Stomach smooth muscle (tissue), 2 donors: ENCODE data around the gene CAMSAP2.
"Not testable (repeated sequence)": the region's sequence is repeated elsewhere in the genome, so short reads cannot be mapped to it uniquely, and the experiment has no call there.

ENCODE experiments used
- H3K27ac ChIP-seq: one replicate; pipeline ENCODE4 v1.7.0; 2013; ENCODE audit warnings: mild to moderate bottlenecking, low read length, inconsistent platforms
- H3K27me3 ChIP-seq, 2 donors: one replicate each; pipeline ENCODE4 v1.7.0; 2013; ENCODE audit warnings: low read length in 2 of 2; ENCODE audit not compliant: insufficient read depth in 2 of 2, control insufficient read depth in 1 of 2
- H3K36me3 ChIP-seq, 2 donors: one replicate each; pipeline ENCODE4 v1.7.0; 2013; ENCODE audit warnings: low read length in 2 of 2; ENCODE audit not compliant: control insufficient read depth in 2 of 2, insufficient read depth in 2 of 2
- H3K4me1 ChIP-seq: one replicate; pipeline ENCODE4 v1.7.0; 2013; ENCODE audit warnings: low read length; ENCODE audit not compliant: control insufficient read depth, insufficient read depth
- H3K4me3 ChIP-seq, 2 donors: one replicate each; pipeline ENCODE4 v1.7.0; 2013; ENCODE audit warnings: low read length in 2 of 2
- H3K9ac ChIP-seq, 2 donors: one replicate each; pipeline ENCODE4 v1.7.0; 2013; ENCODE audit warnings: low read length in 2 of 2, mild to moderate bottlenecking in 1 of 2
- H3K9me3 ChIP-seq, 2 donors: one replicate each; pipeline ENCODE4 v1.7.0; 2013; ENCODE audit warnings: low read length in 2 of 2; ENCODE audit not compliant: control insufficient read depth in 2 of 2
- donor health status: healthy.
- donor health status: Pancreatic carcinoma.

The CAMSAP2 gene

DNA sequence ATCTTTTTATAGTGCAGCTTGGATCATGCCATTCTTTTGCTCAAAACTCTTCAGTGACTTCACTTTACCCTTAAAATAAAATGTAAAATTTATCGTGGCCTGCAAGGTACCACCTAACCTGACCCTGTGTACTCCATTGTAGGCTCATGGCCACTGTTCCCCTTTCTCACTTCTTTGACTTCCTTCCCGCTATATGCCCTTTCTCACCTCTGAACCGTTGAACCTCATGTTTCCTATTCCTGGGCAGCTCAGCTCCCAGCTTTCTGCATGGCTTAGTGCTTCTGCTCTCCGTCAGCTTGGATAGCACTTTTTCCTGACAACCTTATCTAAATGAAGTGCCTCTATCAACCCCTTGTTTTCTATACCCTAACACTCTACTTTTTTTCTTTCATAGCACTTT is 73.0 kb downstream of the CAMSAP2 start:
- H3K27me3 ChIP-seq: no peaks in the 10 kb centered on the region
- H3K9me3 ChIP-seq: no peaks in the 10 kb centered on the region
- H3K4me3 ChIP-seq: no peak overlapping the region
- no peak overlapping the region for H3K27ac ChIP-seq
- H3K9ac ChIP-seq: no peak overlapping the region
- H3K36me3 ChIP-seq: peaks cover 2 to 5% of the 10 kb centered on the region in 2 donors
- no peaks in the 10 kb centered on the region for H3K4me1 ChIP-seq

DNA sequence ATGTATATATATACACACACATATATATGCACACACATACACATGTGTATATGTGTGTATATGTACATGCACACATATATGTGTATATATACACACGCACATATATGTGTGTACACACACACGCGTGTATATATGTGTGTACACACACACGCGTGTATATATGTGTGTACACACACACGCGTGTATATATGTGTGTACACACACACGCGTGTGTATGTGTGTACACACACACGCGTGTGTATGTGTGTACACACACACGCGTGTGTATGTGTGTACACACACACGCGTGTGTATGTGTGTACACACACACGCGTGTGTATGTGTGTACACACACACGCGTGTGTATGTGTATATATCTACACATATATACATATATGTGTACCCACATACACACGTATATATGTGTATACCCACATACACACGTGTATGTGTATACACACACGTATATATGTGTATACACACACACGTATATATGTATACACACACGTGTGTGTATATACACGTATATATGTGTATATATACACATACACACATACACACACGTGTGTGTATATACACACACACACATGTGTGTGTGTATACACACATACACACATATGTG is 78.0 kb downstream of the CAMSAP2 start:
- not testable (repeated sequence) for H3K27ac ChIP-seq

GRCh38 chr1:200818248-200818647 is 79.6 kb downstream of the CAMSAP2 start:
- peaks cover 0 to 2% of the 10 kb centered on the region in 2 donors for H3K36me3 ChIP-seq
- no peaks in the 10 kb centered on the region for H3K9me3 ChIP-seq
- no peak overlapping the region for H3K27ac ChIP-seq
- H3K27me3 ChIP-seq: no peaks in the 10 kb centered on the region
- no peaks in the 10 kb centered on the region for H3K4me1 ChIP-seq
- H3K4me3 ChIP-seq: no peak overlapping the region
- H3K9ac ChIP-seq: no peak overlapping the region

More for the DNA sequence above, 78.0 kb downstream of the CAMSAP2 start:
- H3K9me3 ChIP-seq, H3K4me1 ChIP-seq, H3K36me3 ChIP-seq, H3K9ac ChIP-seq, H3K27me3 ChIP-seq, H3K4me3 ChIP-seq: not testable (repeated sequence)

- Histone ChIP-seq H3K36me3 (peaks cover 0 to 2% of the 10 kb centered on the region in 2 donors), H3K9me3 (no peaks in the 10 kb centered on the region), H3K4me3 (no peak overlapping the region), H3K27me3 (no peaks in the 10 kb centered on the region), H3K4me1 (no peaks in the 10 kb centered on the region), H3K9ac (no peak overlapping the region), H3K27ac (no peak overlapping the region)
Observed at GRCh38 chr1:200819726-200820125, 81.0 kb downstream of the CAMSAP2 start.

- Histone ChIP-seq H3K27me3 (no peaks in the 10 kb centered on the region), H3K9me3 (no peaks in the 10 kb centered on the region), H3K4me3 (no peak overlapping the region), H3K4me1 (no peaks in the 10 kb centered on the region), H3K36me3 (peaks cover 0 to 2% of the 10 kb centered on the region in 2 donors), H3K9ac (no peak overlapping the region), H3K27ac (no peak overlapping the region)
Observed at GRCh38 chr1:200831091-200831490, 92.4 kb downstream of the CAMSAP2 start.

DNA sequence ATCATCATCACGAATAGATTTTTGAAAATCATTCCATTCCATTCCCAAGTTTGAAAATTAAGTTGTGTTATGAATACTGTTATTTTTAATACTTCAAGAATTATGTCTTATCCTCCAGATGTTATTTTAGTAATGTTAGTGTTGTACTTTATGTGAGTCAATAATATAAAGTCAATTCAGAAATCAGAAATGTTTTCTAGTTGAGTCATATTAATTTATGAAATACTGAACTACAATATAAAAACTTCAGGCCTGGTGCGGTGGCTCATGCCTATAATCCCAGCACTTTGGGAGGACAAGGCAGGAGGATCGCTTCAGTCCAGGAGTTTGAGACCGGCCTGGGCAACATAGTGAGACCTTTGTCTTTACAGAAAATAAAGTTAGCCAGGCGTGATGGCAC is 95.7 kb downstream of the CAMSAP2 start:
- Histone ChIP-seq H3K27me3 (no peaks in the 10 kb centered on the region), H3K4me3 (no peak overlapping the region), H3K9me3 (no peaks in the 10 kb centered on the region), H3K9ac (no peak overlapping the region), H3K27ac (no peak overlapping the region), H3K4me1 (no peaks in the 10 kb centered on the region), H3K36me3 (peaks cover 0 to 4% of the 10 kb centered on the region in 2 donors)

DNA sequence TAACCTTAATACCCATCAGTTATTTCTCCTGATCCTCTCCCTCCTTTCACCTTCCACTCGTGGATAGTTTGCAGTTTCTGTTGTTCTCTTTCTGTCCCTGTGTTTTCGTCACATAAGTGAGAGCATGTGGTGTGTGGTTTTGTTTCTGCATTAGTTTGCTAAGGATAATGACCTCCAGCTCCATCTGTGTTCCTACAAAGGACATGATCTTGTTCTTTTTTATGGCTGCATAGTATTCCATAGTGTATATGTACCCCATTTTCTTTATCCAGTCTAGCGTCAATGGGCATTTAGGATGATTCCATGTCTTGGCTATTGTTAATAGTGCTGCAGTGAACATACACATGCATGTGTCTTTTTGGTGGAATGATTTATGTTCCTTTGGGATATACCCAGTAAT is 97.5 kb downstream of the CAMSAP2 start:
- peaks cover 0 to 4% of the 10 kb centered on the region in 2 donors for H3K36me3 ChIP-seq
- H3K27me3 ChIP-seq: no peaks in the 10 kb centered on the region
- H3K27ac ChIP-seq: no peak overlapping the region

DNA sequence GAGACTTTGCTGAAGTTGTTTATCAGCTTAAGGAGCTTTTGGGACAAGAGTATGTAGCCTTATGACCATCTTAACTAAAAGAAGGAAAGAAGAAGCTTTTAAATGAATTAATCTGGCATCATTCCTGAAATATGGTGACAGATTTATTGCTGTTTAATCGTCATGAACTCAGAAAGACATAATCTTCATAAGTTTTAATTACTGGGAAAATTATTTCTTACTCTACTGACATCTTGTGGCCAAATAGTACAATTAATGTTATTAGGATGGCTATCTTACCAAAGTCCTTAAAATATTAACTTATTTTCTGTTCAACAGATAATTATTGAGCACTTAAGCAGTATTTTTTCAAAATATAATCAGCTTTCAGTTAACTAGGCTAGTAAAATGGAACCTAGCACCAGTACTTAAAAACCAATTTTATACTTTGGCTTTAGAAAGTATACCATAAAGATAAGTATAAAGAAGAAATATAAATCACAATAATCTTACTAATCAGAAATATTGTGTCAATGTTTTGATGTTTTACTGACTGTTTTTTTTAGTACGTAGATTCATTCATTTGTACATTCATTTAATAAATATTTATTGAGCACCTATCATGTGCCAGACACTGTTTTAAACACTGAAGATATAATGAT is 99.4 kb downstream of the CAMSAP2 start:
- Histone ChIP-seq H3K9me3 (no peaks in the 10 kb centered on the region), H3K36me3 (peaks cover 0 to 4% of the 10 kb centered on the region in 2 donors), H3K4me1 (no peaks in the 10 kb centered on the region), H3K9ac (no peak overlapping the region), H3K4me3 (no peak overlapping the region), H3K27me3 (no peaks in the 10 kb centered on the region), H3K27ac (no peak overlapping the region)

More for the DNA sequence above, 97.5 kb downstream of the CAMSAP2 start:
- Histone ChIP-seq H3K4me3 (no peak overlapping the region), H3K9ac (no peak overlapping the region), H3K4me1 (no peaks in the 10 kb centered on the region), H3K9me3 (no peaks in the 10 kb centered on the region)

- Histone ChIP-seq H3K4me3 (no peak overlapping the region), H3K9me3 (no peaks in the 10 kb centered on the region), H3K27ac (no peak overlapping the region), H3K9ac (no peak overlapping the region), H3K4me1 (no peaks in the 10 kb centered on the region), H3K27me3 (no peaks in the 10 kb centered on the region), H3K36me3 (peaks cover 0 to 4% of the 10 kb centered on the region in 2 donors)
Observed at GRCh38 chr1:200838676-200839445, 100.2 kb downstream of the CAMSAP2 start.

DNA sequence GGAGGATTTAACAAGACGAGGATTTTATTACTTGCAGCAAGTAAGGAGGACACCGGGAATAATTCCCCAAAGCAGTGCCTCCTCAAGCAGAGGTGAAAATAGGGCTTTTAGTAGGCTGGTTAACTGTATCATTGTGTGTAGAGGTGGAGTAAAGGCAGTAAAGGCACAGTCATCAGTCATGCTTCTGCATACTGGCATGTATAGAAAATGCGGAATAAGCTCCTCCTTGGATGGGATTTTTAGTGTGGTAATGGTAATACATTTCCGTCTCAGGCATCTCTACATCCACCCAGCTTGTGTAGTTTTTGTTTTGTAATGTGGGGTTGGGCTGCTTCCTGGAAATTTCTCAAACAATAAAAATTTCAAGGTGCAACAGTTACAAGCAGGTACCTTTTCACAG is 106.7 kb downstream of the CAMSAP2 start:
- H3K36me3 ChIP-seq: peaks cover 15 to 24% of the 10 kb centered on the region in 2 donors
- no peaks in the 10 kb centered on the region for H3K4me1 ChIP-seq
- no peak overlapping the region for H3K9ac ChIP-seq
- H3K27me3 ChIP-seq: no peaks in the 10 kb centered on the region
- no peaks in the 10 kb centered on the region for H3K9me3 ChIP-seq
- no peak overlapping the region for H3K27ac ChIP-seq
- no peak overlapping the region for H3K4me3 ChIP-seq

- Histone ChIP-seq H3K4me3 (no peak overlapping the region), H3K27ac (no peak overlapping the region), H3K9me3 (no peaks in the 10 kb centered on the region), H3K4me1 (no peaks in the 10 kb centered on the region), H3K9ac (no peak overlapping the region), H3K27me3 (no peaks in the 10 kb centered on the region), H3K36me3 (peaks cover 15 to 26% of the 10 kb centered on the region in 2 donors)
Observed at GRCh38 chr1:200846398-200846797, 107.7 kb downstream of the CAMSAP2 start.
